Spleen (tissue), 11 donors: Measurements from ENCODE around the gene LRP3. TPM values are rescaled to one million over a fixed set of nuclear protein-coding genes. Genes with fewer than 3 reads are reported as not detected.

Experiments
- DNase-seq: peaks from one replicate; pipeline ENCODE4 v3.0.0-alpha.2; 2020
- H3K27ac ChIP-seq, 8 donors: fragments of 200-600 bp; sonication (generic) in 7 of 8; 1 replicate in 4 of 8; 2 replicates in 4 of 8; pipeline versions ENCODE4 v1.5.0 to v1.8.0; 2016 to 2021; ENCODE audit warnings: inconsistent platforms in 4 of 8, mild to moderate bottlenecking in 4 of 8, moderate library complexity in 1 of 8
- H3K27me3 ChIP-seq, 7 donors: fragments of 200-600 bp; sonication (generic) in 6 of 7; replicated peaks in 1 of 7; 1 replicate in 4 of 7; 2 replicates in 3 of 7; pipeline versions ENCODE4 v1.5.0 to v1.8.0; 2016 to 2021; ENCODE audit warnings: inconsistent platforms in 3 of 7, mild to moderate bottlenecking in 1 of 7
- H3K36me3 ChIP-seq, 6 donors: fragments of 200-600 bp; sonication (generic) in 5 of 6; 1 replicate in 4 of 6; 2 replicates in 2 of 6; pipeline versions ENCODE4 v1.5.0 to v1.8.0; 2016 to 2021; ENCODE audit warnings: inconsistent platforms in 2 of 6
- H3K4me1 ChIP-seq, 6 donors: fragments of 200-600 bp; sonication (generic) in 5 of 6; 1 replicate in 3 of 6; 2 replicates in 3 of 6; pipeline versions ENCODE4 v1.5.0 to v1.8.0; 2016 to 2021; ENCODE audit warnings: inconsistent platforms in 3 of 6
- H3K4me3 ChIP-seq, 8 donors: fragments of 200-600 bp; sonication (generic) in 7 of 8; 1 replicate in 4 of 8; 2 replicates in 4 of 8; pipeline versions ENCODE4 v1.5.0 to v1.8.0; 2016 to 2021; ENCODE audit warnings: inconsistent platforms in 4 of 8, mild to moderate bottlenecking in 4 of 8, moderate library complexity in 2 of 8
- H3K9me3 ChIP-seq, 8 donors: fragments of 200-600 bp; sonication (generic) in 7 of 8; 1 replicate in 4 of 8; 2 replicates in 4 of 8; pipeline versions ENCODE4 v1.5.0 to v1.8.0; 2016 to 2021; ENCODE audit warnings: inconsistent platforms in 4 of 8
- POLR2A ChIP-seq, 3 donors: fragments of 450-650 bp; IDR thresholded peaks; one replicate each; pipeline ENCODE4 v1.5.1; 2017; ENCODE audit warnings: antibody characterized with exemption in 3 of 3, mild to moderate bottlenecking in 1 of 3
- POLR2AphosphoS5 ChIP-seq, 3 donors: sonication (generic); formaldehyde crosslinking; IDR thresholded peaks; one replicate each; pipeline ENCODE4 v1.5.1; 2017; ENCODE audit warnings: antibody characterized with exemption in 3 of 3
- WGBS, 5 donors: extraction: QIAGEN DNeasy Blood & Tissue Kit in 3 of 5; methylation state at CpG; one replicate each; pipeline versions ENCODE4 v1.1.5 to v1.1.7; 2013 to 2018; 5-methylcytosine and 5-hydroxymethylcytosine counted together
- intact Hi-C: fragments of 100-400 bp; cut with DNase I; formaldehyde crosslinking; loops from one replicate; pipeline ENCODE4 v1.15.0; 2023; ENCODE audit warnings: low total_unique reads
- polyA plus RNA-seq, 3 donors: library from polyadenylated mRNA; stranded (reverse); fragments of 200-250 nt; gene quantifications; one replicate each; pipeline ENCODE4 v1.2.1, GENCODE V29; 2013
- total RNA-seq, 7 donors: library from RNA; depleted of rRNA in 3 of 7; stranded (reverse); fragments of >200 nt in 3 of 7; fragmentation: NEBNext Ultra II Directional in 4 of 7; extraction: Animal tissue kit (Norgen Biotek cat#: 25700) in 4 of 7; gene quantifications; one replicate each; pipeline versions ENCODE4 v1.1.0 to v1.2.1, GENCODE V29; 2016 to 2021
- TF ChIP-seq, protein P1 (sequence below), 11 experiments: fragments of 200-600 bp in 7 of 11; fragments of 450-650 bp in 4 of 11; sonication (generic) in 4 of 11; IDR thresholded peaks in 8 of 11; conservative IDR thresholded peaks in 3 of 11; 1 replicate in 7 of 11; 2 replicates in 4 of 11; pipeline versions ENCODE4 v1.4.0 to v1.8.0; 2016 to 2021; ENCODE audit warnings: antibody characterized with exemption in 11 of 11, inconsistent platforms in 4 of 11, mild to moderate bottlenecking in 1 of 11
- donor health status: healthy with polysubstance abuse.
- donor health status: DM: no; HTN: no; CAD: no; lungs with moderate emphysema.
- donor health status: DM: no; HTN: no; CAD: no.
- donor health status: Bipolar disorder and iron deficiency.
- donor health status: healthy.
- donor health status: DM: no; HTN: no; CAD: no.
- donor health status: DM: yes; HTN: yes; CAD: no.

The LRP3 gene
- total and polyA plus RNA-seq, 10 donors, result 1.4 to 12.8 (median 8.2) TPM

GRCh38 chr19:33199441-33200265, 5.5 kb downstream of the LRP3 start:
- Histone ChIP-seq H3K4me3 (no peak overlapping the region), H3K36me3 (peaks cover 0 to 34% (median 0%) of the 10 kb centered on the region in 6 donors), H3K27me3 (peaks cover 0 to 18% (median 5%) of the 10 kb centered on the region in 7 donors), H3K27ac (no peak overlapping the region), H3K9me3 (no peaks in the 10 kb centered on the region), H3K4me1 (peaks cover 0 to 39% (median 17%) of the 10 kb centered on the region in 6 donors)
- intact Hi-C loops, result no loop called here
- no peak for TF ChIP-seq POLR2AphosphoS5 (IDR thresholded peaks at IDR 0.05)
- WGBS, 5 donors, result 47 to 77% (median 64%) methylated on average over 8 of the region's 8 CpGs
- DNase-seq, result no peak

DNA sequence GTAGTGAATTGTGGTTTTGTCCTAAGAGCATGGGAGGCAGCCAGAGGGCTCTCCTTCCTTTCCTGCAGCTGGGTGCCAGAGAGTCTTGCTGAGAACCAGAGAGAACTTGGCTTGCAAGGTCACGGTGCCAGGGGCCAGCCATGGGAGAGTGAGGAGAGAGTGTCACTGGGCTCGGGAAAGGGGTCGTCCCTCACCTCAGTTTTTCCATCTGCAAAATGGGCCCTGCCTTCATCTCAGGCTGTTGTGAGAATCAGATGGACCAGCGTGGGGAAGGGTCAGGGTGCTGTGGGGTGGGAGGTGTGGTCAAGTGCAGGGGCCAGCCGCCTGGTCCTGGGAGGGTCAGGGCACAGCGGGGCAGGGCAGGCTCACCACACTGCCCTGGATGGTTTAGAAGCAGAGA, 7.3 kb downstream of the LRP3 start:
- TF ChIP-seq, protein P1, sequence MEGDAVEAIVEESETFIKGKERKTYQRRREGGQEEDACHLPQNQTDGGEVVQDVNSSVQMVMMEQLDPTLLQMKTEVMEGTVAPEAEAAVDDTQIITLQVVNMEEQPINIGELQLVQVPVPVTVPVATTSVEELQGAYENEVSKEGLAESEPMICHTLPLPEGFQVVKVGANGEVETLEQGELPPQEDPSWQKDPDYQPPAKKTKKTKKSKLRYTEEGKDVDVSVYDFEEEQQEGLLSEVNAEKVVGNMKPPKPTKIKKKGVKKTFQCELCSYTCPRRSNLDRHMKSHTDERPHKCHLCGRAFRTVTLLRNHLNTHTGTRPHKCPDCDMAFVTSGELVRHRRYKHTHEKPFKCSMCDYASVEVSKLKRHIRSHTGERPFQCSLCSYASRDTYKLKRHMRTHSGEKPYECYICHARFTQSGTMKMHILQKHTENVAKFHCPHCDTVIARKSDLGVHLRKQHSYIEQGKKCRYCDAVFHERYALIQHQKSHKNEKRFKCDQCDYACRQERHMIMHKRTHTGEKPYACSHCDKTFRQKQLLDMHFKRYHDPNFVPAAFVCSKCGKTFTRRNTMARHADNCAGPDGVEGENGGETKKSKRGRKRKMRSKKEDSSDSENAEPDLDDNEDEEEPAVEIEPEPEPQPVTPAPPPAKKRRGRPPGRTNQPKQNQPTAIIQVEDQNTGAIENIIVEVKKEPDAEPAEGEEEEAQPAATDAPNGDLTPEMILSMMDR (IDR thresholded peaks at IDR 0.05 in 8 of 11, conservative IDR thresholded peaks at IDR 0.05 in 3 of 11), result no peak
- TF ChIP-seq POLR2A (IDR thresholded peaks at IDR 0.05) (no peak), POLR2AphosphoS5 (IDR thresholded peaks at IDR 0.05) (no peak)
- Histone ChIP-seq H3K9me3 (no peaks in the 10 kb centered on the region), H3K27me3 (no peaks in the 10 kb centered on the region), H3K36me3 (peaks cover 0 to 52% (median 0%) of the 10 kb centered on the region in 6 donors), H3K4me3 (no peak overlapping the region), H3K4me1 (peaks cover 0 to 21% (median 3%) of the 10 kb centered on the region in 6 donors), H3K27ac (no peak overlapping the region)
- 84 to 91% (median 87%) methylated on average over 6 of the region's 6 CpGs for WGBS, 5 donors
- intact Hi-C loops, result no loop called here
- DNase-seq, result no peak

DNA sequence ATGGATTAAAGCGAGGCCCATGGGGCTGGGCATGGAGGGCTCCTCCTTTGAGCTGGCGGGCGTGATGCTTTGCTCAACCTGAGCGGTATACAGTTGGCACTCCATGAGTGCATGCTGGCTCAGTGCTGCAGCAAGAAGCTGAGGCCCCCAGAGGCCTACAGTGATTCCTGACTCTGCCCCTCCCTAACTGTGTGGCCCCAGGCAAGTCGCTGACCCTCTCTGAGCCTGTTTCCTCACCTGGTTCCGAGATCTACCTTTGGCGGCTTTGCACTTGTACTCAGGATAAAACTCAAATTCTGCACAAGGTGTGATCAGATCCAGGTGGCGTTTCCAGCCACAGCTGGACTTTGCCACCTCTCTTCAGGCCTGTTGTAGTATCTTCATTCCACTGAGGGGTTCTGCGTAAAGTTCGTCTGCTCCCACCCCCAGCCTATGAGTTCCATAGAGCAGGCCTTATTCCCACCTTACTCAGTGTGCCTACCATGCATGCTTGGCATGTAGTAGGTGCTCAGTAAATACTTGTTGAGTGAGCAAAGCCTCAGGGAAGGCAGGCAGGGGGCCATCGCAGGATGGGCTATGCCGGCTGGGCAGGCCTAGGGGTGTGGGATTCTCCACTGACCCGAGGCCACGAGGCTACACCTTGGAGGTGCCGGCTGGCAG, 7.9 kb downstream of the LRP3 start:
- Histone ChIP-seq H3K27ac (no peak overlapping the region), H3K4me1 (peaks cover 0 to 20% (median 3%) of the 10 kb centered on the region in 6 donors), H3K27me3 (no peaks in the 10 kb centered on the region), H3K36me3 (peaks cover 0 to 58% (median 0%) of the 10 kb centered on the region in 6 donors), H3K9me3 (no peaks in the 10 kb centered on the region), H3K4me3 (no peak overlapping the region)
- TF ChIP-seq, protein P1 (IDR thresholded peaks at IDR 0.05 in 8 of 11, conservative IDR thresholded peaks at IDR 0.05 in 3 of 11), result no peak
- no peak for TF ChIP-seq POLR2AphosphoS5 (IDR thresholded peaks at IDR 0.05)
- no peak for TF ChIP-seq POLR2A (IDR thresholded peaks at IDR 0.05)
- DNase-seq, result no peak
- 92 to 97% (median 95%) methylated on average over 13 to 15 of the region's 15 CpGs for WGBS, 5 donors
- intact Hi-C loops, result no loop called here

DNA sequence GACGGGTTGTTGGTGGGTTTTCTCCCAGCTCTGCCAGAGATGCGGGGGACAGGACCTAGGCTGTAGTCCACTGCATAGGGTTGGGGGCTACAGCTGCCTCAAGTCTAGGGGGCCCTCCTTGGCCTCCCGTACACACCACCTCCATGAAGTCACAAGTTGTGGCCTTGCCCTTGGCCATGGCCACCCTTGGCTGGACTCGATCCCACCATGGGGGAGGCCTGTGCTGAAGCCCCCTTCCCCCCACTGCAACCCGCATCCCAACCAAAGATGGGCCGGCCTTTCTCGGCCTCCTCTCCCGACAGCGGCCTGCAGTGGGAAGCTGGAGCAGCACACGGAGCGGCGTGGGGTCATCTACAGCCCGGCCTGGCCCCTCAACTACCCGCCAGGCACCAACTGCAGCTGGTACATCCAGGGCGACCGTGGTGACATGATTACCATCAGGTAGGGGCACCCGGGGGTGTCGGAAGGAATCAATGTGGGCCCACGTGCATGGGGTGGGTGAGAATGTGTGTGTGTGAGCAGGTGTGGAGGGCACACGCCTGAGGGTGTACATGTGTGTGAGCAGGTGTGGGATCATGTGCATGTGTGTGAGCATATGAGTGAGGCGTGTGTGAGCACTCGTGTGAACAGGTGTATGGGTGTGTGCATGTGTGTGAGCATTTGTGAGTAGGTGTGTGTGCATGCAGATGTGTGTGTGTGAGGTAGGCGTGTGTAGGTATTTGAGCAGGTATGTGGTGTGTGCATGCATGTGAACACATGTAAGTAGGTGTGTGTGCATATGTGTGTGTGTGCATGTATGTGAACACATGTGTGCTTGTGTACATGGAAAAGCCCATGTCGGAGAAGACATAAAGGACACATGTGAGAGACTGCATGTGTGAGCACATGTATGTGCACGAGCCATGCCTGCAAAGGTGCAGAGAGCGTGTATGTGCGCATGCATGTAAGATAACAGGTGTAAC, 8.7 kb downstream of the LRP3 start:
- Histone ChIP-seq H3K9me3 (no peaks in the 10 kb centered on the region), H3K27me3 (no peaks in the 10 kb centered on the region), H3K4me1 (peaks cover 0 to 20% (median 3%) of the 10 kb centered on the region in 6 donors), H3K27ac (no peak overlapping the region), H3K4me3 (no peak overlapping the region), H3K36me3 (peaks cover 0 to 62% (median 0%) of the 10 kb centered on the region in 6 donors)
- DNase-seq, result no peak
- intact Hi-C loops, result no loop called here
- 86 to 94% (median 91%) methylated on average over 13 to 27 of the region's 27 CpGs for WGBS, 5 donors
- TF ChIP-seq, protein P1 (IDR thresholded peaks at IDR 0.05 in 8 of 11, conservative IDR thresholded peaks at IDR 0.05 in 3 of 11), result no peak
- no peak for TF ChIP-seq POLR2A (IDR thresholded peaks at IDR 0.05)
- TF ChIP-seq POLR2AphosphoS5 (IDR thresholded peaks at IDR 0.05), result no peak
